Measurements from ENCODE around the gene AANAT.

Gene AANAT

DNA sequence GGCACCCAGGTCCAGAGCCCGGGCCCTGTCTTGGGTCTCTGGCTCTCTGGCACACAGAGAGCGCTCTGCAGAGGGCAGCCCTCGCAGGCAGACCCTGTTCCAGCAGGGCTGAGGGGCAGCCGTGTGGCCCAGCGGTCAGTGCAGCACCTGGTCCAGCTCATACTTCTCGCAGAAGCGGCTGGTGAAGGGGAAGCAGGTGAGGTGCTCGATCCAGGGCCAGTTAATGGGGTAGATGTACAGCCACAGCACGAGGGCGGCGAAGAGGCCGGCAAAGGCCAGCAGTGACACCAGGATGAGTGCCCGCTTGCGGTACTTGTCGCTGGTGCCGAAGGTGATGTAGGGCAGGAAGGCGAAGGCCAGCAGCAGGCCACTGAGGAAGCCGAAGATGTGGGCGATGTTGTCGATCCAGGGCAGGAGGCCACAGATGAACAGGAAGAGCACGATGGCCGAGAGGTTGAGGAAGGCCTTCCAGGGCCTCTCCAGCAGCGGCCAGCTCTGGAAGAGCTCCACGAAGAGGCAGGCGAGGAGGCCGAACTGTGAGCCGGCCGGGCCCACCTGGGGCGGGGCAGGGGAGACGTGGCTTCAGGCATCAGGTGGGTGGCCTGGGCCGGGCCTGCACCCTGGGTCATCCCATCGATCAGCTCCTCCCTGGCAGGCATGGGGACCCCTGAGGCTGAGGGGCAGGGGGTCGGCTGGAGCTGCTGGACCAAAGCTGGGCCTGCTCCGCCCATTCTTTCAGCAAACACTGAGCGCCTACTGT is 4.3 kb downstream of the AANAT start:
- no peaks in the 10 kb centered on the region for H3K27me3 Mint-ChIP-seq
- peaks cover 39% of the 10 kb centered on the region for H3K36me3 Mint-ChIP-seq
- H3K4me3 Mint-ChIP-seq = no peak overlapping the region
- H3K9me3 Mint-ChIP-seq = no peaks in the 10 kb centered on the region
- no peak overlapping the region for H3K27ac Mint-ChIP-seq
- H3K4me1 Mint-ChIP-seq = peaks cover 52% of the 10 kb centered on the region
- ATAC-seq = no peak

DNA sequence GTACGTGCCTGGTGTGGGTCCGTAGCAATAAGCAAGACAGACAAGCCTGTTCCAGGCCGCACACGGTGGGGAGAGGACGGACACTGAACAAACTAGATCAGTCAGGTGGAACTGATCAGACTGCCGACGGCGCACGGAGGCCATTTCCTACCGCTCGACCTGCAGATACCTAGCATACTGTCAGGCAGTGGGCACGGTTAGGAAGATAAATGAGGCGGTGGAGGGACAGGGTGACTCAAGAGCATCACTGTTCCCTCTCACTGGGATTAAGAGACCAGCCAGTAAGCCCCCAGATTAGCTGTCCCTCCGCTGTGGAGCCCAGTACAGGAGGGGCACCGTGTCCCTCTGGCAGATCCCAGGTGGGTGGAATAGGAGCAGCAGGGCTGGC is 4.8 kb downstream of the AANAT start:
- Mint-ChIP-seq H3K27me3 (no peaks in the 10 kb centered on the region), H3K9me3 (no peaks in the 10 kb centered on the region), H3K4me1 (peaks cover 48% of the 10 kb centered on the region), H3K36me3 (peaks cover 45% of the 10 kb centered on the region), H3K27ac (peak overlapping the region; percentile 41), H3K4me3 (no peak overlapping the region)
- ATAC-seq = no peak

DNA sequence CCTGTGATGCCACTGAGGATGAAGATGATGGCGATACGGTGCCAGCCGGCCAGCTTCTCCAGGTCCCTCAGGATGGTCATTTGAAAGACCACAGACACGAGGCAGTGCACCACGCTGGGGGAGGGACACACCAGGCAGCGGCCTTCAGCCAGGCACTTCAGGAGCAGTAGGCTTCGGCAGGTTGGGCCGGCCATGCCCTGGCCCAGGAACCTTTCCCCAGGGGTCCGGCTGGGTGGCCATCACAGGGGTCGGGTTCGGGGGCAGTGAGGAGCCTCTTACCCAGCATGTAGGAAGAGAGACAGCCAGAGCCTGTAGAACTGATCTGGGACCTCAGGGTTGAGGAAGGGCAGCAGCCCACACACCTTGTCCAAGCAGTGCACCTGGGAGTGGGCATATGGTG is 5.3 kb downstream of the AANAT start:
- Mint-ChIP-seq H3K27me3 (no peaks in the 10 kb centered on the region), H3K4me1 (peaks cover 47% of the 10 kb centered on the region), H3K27ac (peak overlapping the region; percentile 41), H3K4me3 (no peak overlapping the region), H3K9me3 (no peaks in the 10 kb centered on the region), H3K36me3 (peaks cover 50% of the 10 kb centered on the region)
- ATAC-seq = no peak

DNA sequence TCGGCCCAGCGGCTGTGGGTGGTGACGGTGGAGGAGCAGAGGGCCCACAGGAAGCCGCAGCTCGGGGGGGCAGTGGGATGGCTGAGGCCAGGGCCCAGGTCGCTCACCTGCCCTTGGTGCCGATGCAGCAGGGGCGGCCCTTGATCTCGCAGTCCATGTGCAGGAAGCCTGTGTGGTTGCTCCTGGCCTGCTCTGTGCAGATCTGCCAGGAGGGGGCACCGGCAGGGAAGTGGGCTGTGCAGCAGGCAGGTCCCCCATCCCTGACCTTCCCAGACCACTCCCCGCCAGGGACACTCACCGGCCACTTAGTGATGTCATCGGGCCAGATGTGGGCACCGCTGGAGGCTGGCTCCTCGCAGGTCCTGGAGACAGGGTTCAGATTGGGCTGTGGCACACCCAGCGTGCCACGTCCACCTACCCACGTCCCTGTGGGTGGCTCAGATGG is 6.2 kb downstream of the AANAT start:
- Mint-ChIP-seq H3K27me3 (no peaks in the 10 kb centered on the region), H3K4me1 (peaks cover 46% of the 10 kb centered on the region), H3K27ac (peak overlapping the region; percentile 41), H3K4me3 (no peak overlapping the region), H3K36me3 (peaks cover 58% of the 10 kb centered on the region), H3K9me3 (no peaks in the 10 kb centered on the region)
- no peak for ATAC-seq

DNA sequence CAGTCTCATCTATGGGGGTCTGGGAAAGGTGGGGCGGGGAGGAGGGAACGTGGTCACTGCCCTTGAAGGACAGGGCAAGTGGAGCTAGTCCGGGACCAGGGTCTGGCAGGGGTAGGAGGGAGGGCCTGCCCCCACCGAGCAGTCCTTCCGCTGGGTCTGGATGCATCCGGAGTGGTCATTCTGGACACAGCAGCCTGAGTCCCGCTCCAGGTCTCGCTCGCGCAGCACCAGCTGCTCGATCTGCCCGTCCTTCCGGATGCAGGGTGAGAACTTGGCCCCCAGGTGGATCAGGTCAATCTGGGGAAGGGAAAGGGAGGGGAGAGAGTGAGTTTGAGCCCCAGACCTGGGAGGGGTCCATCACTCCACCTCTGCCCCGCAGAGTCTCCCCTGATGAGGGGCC is 6.8 kb downstream of the AANAT start:
- Mint-ChIP-seq H3K9me3 (no peaks in the 10 kb centered on the region), H3K4me1 (peaks cover 43% of the 10 kb centered on the region), H3K4me3 (no peak overlapping the region), H3K36me3 (peaks cover 65% of the 10 kb centered on the region), H3K27ac (no peak overlapping the region), H3K27me3 (no peaks in the 10 kb centered on the region)
- no peak for ATAC-seq

DNA sequence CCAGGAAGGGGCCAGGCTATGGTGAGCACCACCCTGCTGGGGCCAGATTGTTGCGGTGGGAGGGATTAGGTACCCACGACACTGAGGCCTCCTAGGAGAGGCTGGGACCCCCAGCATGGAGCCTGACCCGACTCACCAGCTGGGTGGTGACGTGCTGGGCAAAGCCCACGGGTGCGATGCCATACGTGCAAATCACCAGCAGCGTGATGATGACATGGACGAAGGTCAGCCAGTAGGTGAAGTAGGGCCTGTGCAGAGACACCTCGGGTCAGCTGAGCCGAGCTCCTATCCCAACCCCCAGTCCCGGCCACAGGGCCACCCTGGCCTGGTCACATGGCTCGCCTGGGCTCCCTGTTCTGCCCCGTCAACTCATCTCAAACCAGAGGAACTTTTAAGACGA is 7.5 kb downstream of the AANAT start:
- Mint-ChIP-seq H3K4me3 (no peak overlapping the region), H3K9me3 (no peaks in the 10 kb centered on the region), H3K36me3 (peaks cover 71% of the 10 kb centered on the region), H3K27me3 (no peaks in the 10 kb centered on the region), H3K4me1 (peaks cover 42% of the 10 kb centered on the region), H3K27ac (peak overlapping the region; percentile 64)
- no peak for ATAC-seq

DNA sequence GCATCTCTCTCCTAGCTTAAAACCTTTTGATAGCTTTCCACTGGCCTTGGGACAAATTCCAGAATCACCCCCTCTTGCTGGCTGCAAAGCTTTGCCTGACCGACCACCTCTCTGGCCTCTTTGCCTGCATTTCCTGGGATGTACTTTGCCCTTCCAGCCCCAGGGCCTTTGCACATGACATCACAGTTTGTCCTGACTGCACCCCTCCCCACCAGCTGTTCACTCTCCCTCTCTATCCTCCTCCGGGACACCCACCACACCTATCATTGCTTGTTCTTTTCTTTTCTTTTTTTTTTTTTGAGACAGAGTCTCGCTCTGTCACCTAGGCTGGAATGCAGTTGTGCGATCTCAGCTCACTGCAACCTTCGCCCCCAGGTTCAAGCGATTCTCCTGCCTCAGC is 7.9 kb downstream of the AANAT start:
- peak overlapping the region; percentile 64 for H3K27ac Mint-ChIP-seq
- no peak for ATAC-seq

DNA sequence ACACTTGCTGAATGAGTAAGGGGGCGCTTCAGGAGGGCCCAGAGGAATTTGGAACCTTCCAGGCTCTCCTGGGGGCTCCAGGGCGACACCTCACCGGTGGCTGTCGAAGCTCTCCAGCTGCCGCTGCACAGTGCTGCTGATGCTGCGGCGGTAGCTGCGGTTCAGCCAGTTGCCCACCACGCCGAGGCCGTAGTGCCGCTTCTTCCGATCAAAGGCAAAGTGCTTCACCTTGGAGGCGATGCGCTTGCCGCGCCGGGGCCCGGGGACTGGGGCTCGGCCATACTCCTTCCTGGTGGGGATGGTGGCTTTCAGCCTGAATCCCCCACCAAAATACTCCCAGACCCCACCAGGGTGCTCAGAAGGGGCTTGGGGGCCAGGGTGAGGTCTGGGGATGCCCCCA is 9.3 kb downstream of the AANAT start:
- H3K36me3 Mint-ChIP-seq = peaks cover 65% of the 10 kb centered on the region
- no peak for ATAC-seq
- H3K4me3 Mint-ChIP-seq = no peak overlapping the region
- H3K4me1 Mint-ChIP-seq = peaks cover 51% of the 10 kb centered on the region
- no peaks in the 10 kb centered on the region for H3K9me3 Mint-ChIP-seq
- H3K27ac Mint-ChIP-seq = peak overlapping the region; percentile 91
- no peaks in the 10 kb centered on the region for H3K27me3 Mint-ChIP-seq

More for the DNA sequence above, 7.9 kb downstream of the AANAT start:
- Mint-ChIP-seq H3K27me3 (no peaks in the 10 kb centered on the region), H3K36me3 (peaks cover 71% of the 10 kb centered on the region), H3K9me3 (no peaks in the 10 kb centered on the region), H3K4me1 (peaks cover 42% of the 10 kb centered on the region), H3K4me3 (no peak overlapping the region)

DNA sequence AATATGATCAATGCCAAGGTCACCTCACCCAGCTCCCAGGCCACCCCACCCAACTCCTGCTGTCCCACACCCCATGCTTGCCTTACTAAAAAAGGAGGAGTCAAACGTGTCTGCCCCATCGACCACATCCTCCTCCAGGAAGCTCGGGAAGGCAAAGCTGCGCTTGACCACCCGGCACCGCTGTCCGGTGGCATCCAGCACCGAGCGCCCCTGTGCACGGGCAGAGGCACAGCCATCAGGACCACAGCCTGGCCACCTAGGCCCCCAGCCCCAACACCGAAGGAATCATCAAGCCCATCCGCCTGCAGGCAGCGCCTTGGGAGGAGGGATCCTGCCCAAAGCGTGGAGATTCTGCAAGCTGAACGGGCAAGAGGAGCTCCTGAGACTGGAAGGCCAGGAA is 10.2 kb downstream of the AANAT start:
- H3K9me3 Mint-ChIP-seq = no peaks in the 10 kb centered on the region
- ATAC-seq = no peak
- H3K27me3 Mint-ChIP-seq = no peaks in the 10 kb centered on the region
- H3K4me3 Mint-ChIP-seq = no peak overlapping the region
- peaks cover 51% of the 10 kb centered on the region for H3K4me1 Mint-ChIP-seq
- H3K27ac Mint-ChIP-seq = peak overlapping the region; percentile 91
- peaks cover 62% of the 10 kb centered on the region for H3K36me3 Mint-ChIP-seq

DNA sequence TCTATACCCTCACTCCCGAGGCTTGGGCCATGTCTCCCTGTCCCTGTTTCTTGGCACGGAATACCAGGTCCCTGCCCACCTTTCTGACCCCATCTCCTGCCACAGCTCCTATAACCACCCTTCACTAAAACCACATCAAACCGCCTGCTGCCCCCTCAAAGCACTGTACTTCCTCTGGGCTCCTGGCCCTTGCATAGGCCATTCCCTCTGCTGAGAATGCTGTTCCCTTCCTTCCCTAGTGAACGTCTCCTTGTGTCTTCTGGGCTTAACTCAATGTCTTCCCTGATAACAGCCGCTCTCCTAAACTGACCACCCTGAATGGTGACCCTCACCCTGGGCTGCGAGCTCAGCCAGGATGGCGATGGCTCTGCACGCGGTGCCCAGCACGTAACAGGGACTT is 10.7 kb downstream of the AANAT start:
- Mint-ChIP-seq H3K36me3 (peaks cover 57% of the 10 kb centered on the region), H3K4me3 (no peak overlapping the region), H3K27me3 (no peaks in the 10 kb centered on the region), H3K9me3 (no peaks in the 10 kb centered on the region), H3K4me1 (peaks cover 51% of the 10 kb centered on the region), H3K27ac (peak overlapping the region; percentile 91)
- no peak for ATAC-seq

DNA sequence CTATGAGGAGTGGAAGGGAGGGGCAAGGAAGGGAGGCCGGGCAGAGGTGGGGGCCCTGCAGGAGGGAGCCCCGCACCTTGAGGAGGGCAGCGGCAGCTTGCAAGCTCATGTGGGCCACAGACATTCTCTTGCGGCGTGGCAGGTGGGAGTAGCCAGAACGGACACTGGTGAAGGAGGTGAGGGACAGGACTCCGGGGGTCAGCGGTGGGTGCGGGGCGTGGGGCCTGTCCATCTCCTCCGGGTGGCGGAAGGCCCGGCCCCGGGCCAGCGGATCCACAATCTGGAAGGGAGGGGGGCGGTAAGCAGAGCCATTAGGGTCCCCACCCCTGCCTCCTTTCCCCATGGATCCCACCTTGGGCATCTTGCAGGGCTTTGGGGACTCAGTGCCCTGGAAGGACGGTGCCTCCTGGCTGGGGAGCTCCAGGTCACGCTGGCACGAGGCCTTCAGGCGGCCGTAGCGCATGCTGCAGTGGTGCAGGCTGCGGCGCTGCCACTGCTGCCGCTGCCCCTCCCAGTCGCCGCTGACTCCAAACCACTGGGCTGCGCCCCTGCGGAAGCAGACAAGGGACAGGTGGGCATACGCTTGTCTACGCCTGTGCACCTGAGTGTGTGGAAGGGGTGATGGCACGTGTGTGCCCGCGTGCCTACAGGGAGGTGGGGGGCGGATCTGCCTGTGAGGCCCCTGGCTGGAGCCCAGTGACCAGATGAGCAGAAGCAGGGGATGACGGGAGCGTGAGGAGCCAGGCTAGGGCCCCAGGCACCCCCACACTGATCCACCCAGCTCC is 11.5 kb downstream of the AANAT start:
- no peak for ATAC-seq
- H3K27me3 Mint-ChIP-seq = no peaks in the 10 kb centered on the region
- no peaks in the 10 kb centered on the region for H3K9me3 Mint-ChIP-seq
- peaks cover 55% of the 10 kb centered on the region for H3K4me1 Mint-ChIP-seq
- H3K4me3 Mint-ChIP-seq = no peak overlapping the region
- H3K27ac Mint-ChIP-seq = peak overlapping the region; percentile 91
- peaks cover 56% of the 10 kb centered on the region for H3K36me3 Mint-ChIP-seq

DNA sequence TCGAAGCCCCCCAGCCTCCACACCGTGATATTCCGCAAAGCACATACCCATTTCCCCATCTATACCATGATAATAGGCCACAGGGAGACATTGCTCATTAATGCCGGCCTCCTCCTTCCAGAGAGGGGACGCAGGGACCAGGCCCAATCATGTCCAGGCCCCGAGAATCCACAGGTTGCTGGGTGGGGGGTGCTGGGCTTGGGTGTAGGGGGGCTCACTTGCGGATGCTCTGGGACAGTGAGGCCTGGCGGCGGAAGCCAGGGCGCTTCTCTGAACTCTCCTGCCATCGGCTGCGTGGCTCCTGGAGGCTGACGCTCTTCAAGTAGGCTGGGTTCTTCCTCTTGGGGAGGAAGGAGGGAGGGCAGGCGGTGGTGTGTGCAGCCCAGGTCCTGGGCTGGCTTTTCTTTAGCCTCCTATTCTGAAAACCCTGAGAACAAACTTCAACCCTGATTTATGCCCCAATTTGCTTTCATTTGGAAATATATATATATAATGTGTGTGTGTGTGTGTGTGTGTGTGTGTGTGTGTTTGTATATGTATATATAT is 12.2 kb downstream of the AANAT start:
- H3K9me3 Mint-ChIP-seq = no peaks in the 10 kb centered on the region
- ATAC-seq = no peak
- peaks cover 62% of the 10 kb centered on the region for H3K36me3 Mint-ChIP-seq
- no peaks in the 10 kb centered on the region for H3K27me3 Mint-ChIP-seq
- peak overlapping the region; percentile 42 for H3K4me3 Mint-ChIP-seq
- peak overlapping the region; percentile 91 for H3K27ac Mint-ChIP-seq
- H3K4me1 Mint-ChIP-seq = peaks cover 62% of the 10 kb centered on the region

DNA sequence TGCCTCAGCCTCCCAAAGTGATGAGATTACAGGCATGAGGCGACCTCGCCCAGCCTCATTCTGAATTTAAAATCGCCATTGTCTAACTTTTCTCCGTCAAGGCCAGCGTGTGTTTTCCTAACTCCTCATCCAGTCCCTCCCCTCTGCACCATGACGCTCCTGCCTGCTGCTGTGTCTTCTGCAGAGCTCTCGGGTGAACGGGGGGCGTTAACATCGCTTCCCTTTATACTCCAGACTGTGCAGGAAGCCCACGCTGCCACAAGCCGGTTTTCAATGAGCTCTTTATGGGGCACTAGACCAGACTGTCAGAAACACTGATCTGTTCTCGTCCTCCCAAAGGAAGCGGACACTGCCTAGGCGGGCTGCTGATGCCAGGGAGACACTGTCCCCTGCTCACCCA is 13.2 kb downstream of the AANAT start:
- Mint-ChIP-seq H3K4me3 (peak overlapping the region; percentile 74), H3K36me3 (peaks cover 61% of the 10 kb centered on the region), H3K27ac (peak overlapping the region; percentile 91), H3K27me3 (no peaks in the 10 kb centered on the region), H3K9me3 (no peaks in the 10 kb centered on the region), H3K4me1 (peaks cover 68% of the 10 kb centered on the region)
- ATAC-seq = peak; percentile 32

DNA sequence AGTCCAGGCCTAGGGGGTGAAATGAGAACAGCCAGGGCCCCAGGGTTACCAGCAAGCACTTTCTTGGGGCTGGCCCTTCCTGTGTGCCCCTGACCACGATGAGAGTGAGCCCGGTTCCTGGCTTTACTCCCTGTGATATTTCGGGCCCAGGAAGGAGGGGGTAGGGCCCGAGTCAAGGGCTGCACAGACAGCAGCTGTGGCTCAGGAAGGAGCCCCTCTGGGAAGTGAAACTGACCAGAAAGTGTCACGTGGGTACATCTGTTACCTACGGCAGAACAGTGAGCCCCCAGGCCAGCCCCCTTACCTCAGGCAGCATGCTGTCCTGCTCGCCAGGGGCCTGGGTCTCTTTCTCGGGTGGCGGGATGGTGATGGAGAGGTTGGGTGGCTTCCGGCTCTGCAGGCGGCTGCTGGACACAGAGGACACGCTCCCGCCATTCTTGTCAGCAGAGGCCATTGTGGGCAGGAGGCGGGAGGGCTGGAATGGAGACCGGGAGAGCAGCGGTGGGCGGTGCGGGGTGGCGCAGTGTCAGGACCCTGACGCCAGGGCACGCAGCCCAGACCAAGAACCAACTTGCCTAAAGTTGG is 13.8 kb downstream of the AANAT start:
- Mint-ChIP-seq H3K4me3 (peak overlapping the region; percentile 74), H3K9me3 (no peaks in the 10 kb centered on the region), H3K27me3 (no peaks in the 10 kb centered on the region), H3K4me1 (peaks cover 73% of the 10 kb centered on the region), H3K36me3 (peaks cover 63% of the 10 kb centered on the region), H3K27ac (peak overlapping the region; percentile 91)
- peak; percentile 84 for ATAC-seq

DNA sequence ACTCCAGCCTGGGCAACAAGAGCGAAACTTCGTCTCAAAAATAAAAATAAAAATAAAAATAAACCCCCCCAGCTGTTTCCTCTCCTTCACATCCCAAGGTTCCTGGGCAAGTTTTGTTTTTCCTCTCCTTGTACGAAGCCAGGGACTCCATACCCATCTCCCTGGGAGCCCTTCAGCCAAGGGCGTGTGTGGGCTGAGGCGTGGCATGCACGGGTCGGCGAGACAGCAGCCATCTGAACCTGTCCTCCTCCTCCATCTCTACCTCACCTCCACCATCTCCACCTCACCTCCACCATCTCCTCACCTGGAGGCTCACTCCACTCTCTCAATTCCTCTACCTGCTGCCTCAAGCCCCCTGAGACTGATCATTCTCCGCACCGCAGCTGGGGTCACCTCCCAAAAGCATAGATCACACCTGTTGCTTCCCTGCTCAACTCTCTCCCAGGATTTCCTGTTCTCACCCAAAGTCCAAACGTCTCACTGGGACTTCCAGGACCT is 16.9 kb downstream of the AANAT start:
- Mint-ChIP-seq H3K27ac (peak overlapping the region; percentile 91), H3K4me3 (peak overlapping the region; percentile 43), H3K27me3 (no peaks in the 10 kb centered on the region), H3K36me3 (peaks cover 46% of the 10 kb centered on the region), H3K9me3 (no peaks in the 10 kb centered on the region), H3K4me1 (peaks cover 76% of the 10 kb centered on the region)
- no peak for ATAC-seq
